T-cell (primary cell): ENCODE measurements around the gene ACAP3. TPM values are rescaled to one million over a fixed set of nuclear protein-coding genes. Genes with fewer than 3 reads are reported as not detected.

Experiments
- ATAC-seq, 4 experiments: fragments of 200-7000 bp in 3 of 4; fragments of 150-1000 bp in 1 of 4; cut with Tn5 transposase; replicated peaks in 1 of 4; 1 replicate in 3 of 4; 2 replicates in 1 of 4; pipeline ENCODE4 v1.10.0; 2021; ENCODE audit warnings: moderate library complexity in 3 of 4, mild to moderate bottlenecking in 2 of 4, moderate number of reproducible peaks in 1 of 4
- CTCF ChIA-PET, 2 donors: fragments of 300-600 bp; sonication (Branson Sonifier 250); formaldehyde crosslinking; loops; one replicate each; lab custom pipeline; 2022; ENCODE audit warnings: antibody characterized with exemption in 2 of 2; lab: Charles Lee
- POLR2A ChIA-PET, 2 donors: fragments of 300-600 bp; sonication (Branson Sonifier 250); formaldehyde crosslinking; loops; one replicate each; lab custom pipeline; 2022; ENCODE audit warnings: antibody characterized with exemption in 2 of 2; lab: Charles Lee
- DNase-seq, 35 experiments: peaks; one replicate each; pipeline versions ENCODE4 v3.0.0 to v3.0.0-alpha.2; 2013 to 2023
- H3K27ac ChIP-seq: one replicate; pipeline ENCODE4 v1.5.1; 2013; ENCODE audit warnings: low read length
- H3K27me3 ChIP-seq, 2 experiments: replicated peaks in 1 of 2; 1 replicate in 1 of 2; 2 replicates in 1 of 2; pipeline versions ENCODE4 v1.6.1 to v1.7.0; 2013; ENCODE audit warnings: low read length in 1 of 2, mixed read lengths in 1 of 2; ENCODE audit not compliant: control insufficient read depth in 2 of 2, insufficient read depth in 2 of 2; ENCODE audit errors: extremely low read depth in 1 of 2
- H3K36me3 ChIP-seq, 2 donors: 1 replicate in 1 of 2; 2 replicates in 1 of 2; pipeline versions ENCODE4 v1.6.1 to v1.7.0; 2013; ENCODE audit warnings: low read length in 1 of 2; ENCODE audit not compliant: control insufficient read depth in 2 of 2, insufficient read depth in 1 of 2; ENCODE audit errors: extremely low read depth in 1 of 2
- H3K4me1 ChIP-seq, 2 experiments: 1 replicate in 1 of 2; 2 replicates in 1 of 2; pipeline versions ENCODE4 v1.6.1 to v1.7.0; 2013; ENCODE audit warnings: low read length in 2 of 2, mixed read lengths in 1 of 2; ENCODE audit not compliant: insufficient read depth in 2 of 2, control insufficient read depth in 1 of 2; ENCODE audit errors: extremely low read depth in 1 of 2
- H3K4me3 ChIP-seq, 2 donors: 1 replicate in 1 of 2; 2 replicates in 1 of 2; pipeline versions ENCODE4 v1.5.1 to v1.7.0; 2013; ENCODE audit warnings: mild to moderate bottlenecking in 2 of 2, low read length in 1 of 2, moderate library complexity in 1 of 2; ENCODE audit not compliant: control insufficient read depth in 1 of 2; ENCODE audit errors: extremely low read depth in 1 of 2
- H3K9me3 ChIP-seq: 2 replicates; pipeline ENCODE4 v1.7.0; 2013
- H3K27ac Mint-ChIP-seq, 2 donors: one replicate each; pipeline ENCODE4 v1.8.0; 2020 to 2021; ENCODE audit warnings: mild to moderate bottlenecking in 2 of 2, mixed read lengths in 2 of 2
- H3K27me3 Mint-ChIP-seq, 2 donors: one replicate each; pipeline ENCODE4 v1.8.0; 2021 to 2022; ENCODE audit warnings: mixed read lengths in 2 of 2
- H3K36me3 Mint-ChIP-seq: one replicate; pipeline ENCODE4 v1.8.0; 2021; ENCODE audit warnings: mixed read lengths
- H3K4me1 Mint-ChIP-seq, 3 donors: one replicate each; pipeline ENCODE4 v1.8.0; 2020 to 2022; ENCODE audit warnings: mixed read lengths in 3 of 3, mild to moderate bottlenecking in 1 of 3
- H3K4me3 Mint-ChIP-seq, 3 donors: one replicate each; pipeline ENCODE4 v1.8.0; 2020 to 2022; ENCODE audit warnings: mild to moderate bottlenecking in 3 of 3, mixed read lengths in 3 of 3, moderate library complexity in 3 of 3
- H3K9me3 Mint-ChIP-seq, 3 donors: one replicate each; pipeline ENCODE4 v1.8.0; 2020 to 2022; ENCODE audit warnings: mixed read lengths in 3 of 3
- WGBS: methylation state at CpG from one replicate; pipeline ENCODE4 v1.1.5; 2013; ENCODE audit warnings: missing lambda C conversion rate; ENCODE audit not compliant: insufficient coverage; 5-methylcytosine and 5-hydroxymethylcytosine counted together
- total RNA-seq, 35 experiments: library from RNA in 6 of 35; stranded (reverse) in 6 of 35; fragments of 120-200 nt in 1 of 35; gene quantifications; one replicate each; pipeline versions ENCODE4 v1.2.1 to v1.2.4 and lab custom pipeline; 2013 to 2026

The ACAP3 gene
- total RNA-seq, 5 donors from 2014 or later (not counting 1 experiment from before 2014, with no cell fraction given): 63.0 to 107 (median 99.8) TPM

DNA sequence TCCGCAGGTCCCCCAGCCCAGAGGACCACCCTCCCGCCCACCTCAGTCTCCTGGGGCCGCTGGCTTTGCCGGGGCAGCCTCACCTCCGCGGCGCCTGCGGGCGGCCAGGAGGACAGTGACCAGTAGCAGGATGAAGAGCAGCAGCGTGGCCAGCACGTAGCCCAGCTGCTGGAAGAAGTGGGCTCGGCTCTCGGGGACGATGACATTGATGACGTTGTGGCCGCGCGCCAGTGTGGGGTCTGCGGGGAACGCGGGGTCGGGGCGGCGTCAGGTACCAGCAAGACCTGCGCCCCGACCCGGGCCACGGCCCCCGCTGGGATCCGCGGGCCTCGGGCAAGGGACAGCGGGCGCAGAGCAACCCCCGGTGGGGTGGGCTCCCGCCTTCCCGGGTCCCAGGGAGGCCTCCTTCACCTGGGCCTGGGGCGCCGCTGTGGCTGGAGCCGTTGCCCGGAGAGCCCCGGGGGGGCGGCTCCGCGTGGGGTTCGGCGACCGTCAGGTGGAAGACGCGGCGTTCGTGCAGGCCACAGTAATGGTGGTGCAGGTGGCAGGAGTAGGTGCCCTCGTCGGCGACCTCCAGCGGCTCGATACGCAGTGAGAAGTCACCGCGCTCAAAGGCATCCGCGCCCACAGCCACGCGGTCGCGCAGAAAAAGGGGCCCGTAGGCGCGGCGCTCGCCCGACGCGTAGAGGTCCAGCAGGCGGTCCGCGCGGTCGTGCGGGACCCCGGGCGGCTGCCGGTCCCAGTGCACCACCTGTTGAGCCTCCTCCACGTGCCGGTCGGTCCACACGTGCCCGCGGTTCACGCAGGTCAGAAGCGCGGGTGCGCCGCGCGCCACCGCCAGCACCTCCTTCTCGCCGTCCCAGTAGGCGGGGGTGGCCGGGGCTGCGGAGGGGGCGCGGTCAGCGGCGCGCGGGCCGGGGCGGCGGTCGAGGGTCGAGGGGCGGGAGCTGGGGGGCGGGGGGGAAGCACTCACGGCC, 46.8 kb upstream of the ACAP3 start:
- Mint-ChIP-seq H3K4me1 (peaks cover 17 to 30% (median 20%) of the 10 kb centered on the region in 3 donors), H3K27ac (no peak overlapping the region), H3K36me3 (no peaks in the 10 kb centered on the region), H3K9me3 (no peaks in the 10 kb centered on the region), H3K27me3 (peaks cover 7 to 31% of the 10 kb centered on the region in 2 donors), H3K4me3 (peak overlapping the region; percentile 31 to 51 (median 34))
- Histone ChIP-seq H3K36me3 (no peaks in the 10 kb centered on the region), H3K27ac (no peak overlapping the region), H3K27me3 (peaks cover 0 to 71% of the 10 kb centered on the region in 2 experiments), H3K9me3 (no peaks in the 10 kb centered on the region), H3K4me1 (peaks cover 11 to 56% of the 10 kb centered on the region in 2 experiments), H3K4me3 (peak overlapping the region in 1 of 2 donors; percentile 21)
- 14% methylated on average over 85 of the region's 116 CpGs for WGBS
- ChIA-PET POLR2A (no interaction called here), CTCF (no interaction called here)
- DNase-seq (peak in 3 of 35 experiments; percentile 35 to 55 (median 44)), ATAC-seq (peak; percentile 19 to 38 (median 30))

DNA sequence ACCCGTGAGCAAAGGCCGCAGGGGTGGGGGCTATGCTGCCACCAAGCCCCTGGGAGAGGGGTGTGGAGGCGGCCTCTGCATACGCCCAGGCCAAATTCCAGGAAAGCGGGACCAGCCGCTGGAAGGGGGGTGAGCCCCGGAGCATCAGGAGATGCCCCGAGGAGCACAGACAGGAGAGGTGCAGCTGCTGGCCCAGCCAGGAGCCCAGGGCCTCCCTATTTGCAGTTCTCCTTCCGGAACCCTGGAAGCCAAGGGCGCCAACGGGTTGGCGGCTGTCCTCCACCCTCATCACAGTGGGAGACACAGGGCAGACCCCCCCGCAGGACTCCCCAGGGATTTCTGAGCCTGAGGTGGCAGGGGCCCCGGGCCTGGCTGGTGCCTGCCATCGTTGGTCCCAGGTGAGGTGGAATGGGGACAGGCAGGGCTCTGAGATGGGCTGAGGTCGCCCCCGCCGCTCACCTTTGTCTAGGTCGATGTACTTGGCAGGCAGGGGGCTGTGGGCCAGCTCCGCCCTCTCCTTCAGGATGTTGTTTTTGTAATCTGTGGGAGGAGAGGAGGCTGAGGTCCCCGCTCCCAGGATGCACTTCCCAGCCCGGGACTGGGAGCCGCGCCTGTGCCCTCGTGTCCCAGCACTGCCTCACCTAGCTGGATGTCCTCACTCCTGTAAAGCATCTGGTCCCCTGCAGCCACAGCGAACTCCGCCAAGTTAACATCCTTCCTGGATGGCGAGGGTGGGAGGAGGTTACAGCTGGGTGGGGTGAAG, 45.8 kb upstream of the ACAP3 start:
- peaks cover 5 to 47% of the 10 kb centered on the region in 2 experiments for H3K4me1 ChIP-seq
- no peaks in the 10 kb centered on the region for H3K9me3 ChIP-seq
- no peaks in the 10 kb centered on the region for H3K9me3 Mint-ChIP-seq
- peaks cover 0 to 61% of the 10 kb centered on the region in 2 experiments for H3K27me3 ChIP-seq
- no peak overlapping the region for H3K27ac ChIP-seq
- POLR2A ChIA-PET: no interaction called here
- ATAC-seq (no peak), DNase-seq (no peak)
- no peak overlapping the region for H3K27ac Mint-ChIP-seq
- no peak overlapping the region for H3K4me3 ChIP-seq
- H3K4me3 Mint-ChIP-seq: peak overlapping the region in 1 of 3 donors; percentile 51
- CTCF ChIA-PET: no interaction called here
- 30% methylated on average over 21 of the region's 28 CpGs for WGBS
- H3K36me3 ChIP-seq: no peaks in the 10 kb centered on the region
- peaks cover 11 to 22% (median 12%) of the 10 kb centered on the region in 3 donors for H3K4me1 Mint-ChIP-seq
- H3K36me3 Mint-ChIP-seq: no peaks in the 10 kb centered on the region
- H3K27me3 Mint-ChIP-seq: peaks cover 7 to 28% of the 10 kb centered on the region in 2 donors

DNA sequence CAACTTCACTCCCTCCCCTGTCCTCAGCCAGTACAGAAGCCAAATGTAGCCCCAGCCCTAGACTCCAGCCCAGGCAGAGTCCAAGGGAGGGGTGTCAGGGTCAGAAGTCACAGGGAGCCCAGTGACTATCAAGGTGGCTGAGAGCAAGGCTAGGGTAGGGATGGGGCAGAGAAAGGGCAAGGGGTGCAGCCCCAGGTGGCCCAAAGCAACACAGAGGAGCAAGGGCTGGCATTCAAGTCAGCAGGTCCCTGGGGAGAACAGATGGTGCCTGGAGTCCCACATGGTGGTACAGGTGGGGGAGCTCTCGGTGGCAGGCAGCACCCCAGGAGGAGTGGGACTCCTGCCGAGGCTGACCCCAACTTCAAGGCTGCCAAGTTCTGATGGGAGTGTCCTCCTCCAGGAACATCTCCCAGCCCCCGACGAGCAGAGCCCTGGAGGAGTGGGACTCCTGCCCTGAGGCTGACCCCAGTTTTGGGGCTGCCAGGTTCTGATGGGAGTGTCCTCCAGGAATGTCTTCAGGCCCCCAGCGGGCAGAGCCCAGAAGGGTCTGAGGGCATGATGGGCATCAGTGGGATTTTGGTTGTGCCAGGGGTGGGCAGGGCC, 45.2 kb upstream of the ACAP3 start:
- ATAC-seq: no peak
- H3K9me3 Mint-ChIP-seq: no peaks in the 10 kb centered on the region

DNA sequence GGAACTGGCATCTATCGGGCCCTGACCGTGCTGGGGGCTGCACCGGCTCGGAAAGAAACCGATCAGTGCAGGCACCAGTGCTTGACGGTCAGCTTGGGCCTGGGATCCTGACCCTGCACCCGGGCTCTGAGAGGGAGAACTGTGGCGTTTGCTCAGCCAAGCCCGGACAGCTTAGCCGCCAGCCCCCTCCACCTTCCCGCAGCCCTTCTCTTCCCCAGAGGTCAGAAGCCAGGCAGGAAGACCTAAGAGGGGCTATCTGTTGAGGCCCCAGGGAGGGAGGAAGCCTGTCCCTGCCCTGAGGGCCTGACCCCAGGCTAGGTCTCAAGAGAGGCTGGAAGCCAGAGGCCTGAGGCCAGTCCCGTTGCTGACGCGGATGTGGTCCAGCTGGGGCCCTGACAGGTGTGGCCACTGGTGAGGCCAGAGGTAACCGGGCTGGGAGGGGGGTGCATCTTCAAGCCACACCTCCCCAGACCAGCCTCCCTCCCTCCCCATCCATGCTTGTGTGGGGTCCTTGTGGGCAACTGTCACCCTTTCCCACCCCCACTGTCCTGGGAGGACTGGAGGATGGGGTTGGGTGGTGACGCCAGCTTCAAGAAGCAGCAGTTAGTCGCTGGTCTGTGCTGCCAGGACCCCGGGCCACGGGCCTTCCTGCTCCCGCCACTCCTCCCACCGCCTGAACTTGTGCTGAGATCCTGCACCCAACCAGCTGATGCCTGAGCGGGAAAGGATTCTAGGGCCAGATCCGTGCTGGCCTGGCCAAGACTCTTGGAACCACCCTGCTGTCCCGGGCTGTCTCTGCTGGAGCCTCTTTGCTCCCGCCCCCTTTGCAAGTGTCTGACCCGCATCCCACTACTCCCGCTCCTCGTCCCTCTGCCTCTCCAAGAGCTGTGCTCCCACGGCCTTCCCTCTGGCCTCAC, 44.0 kb upstream of the ACAP3 start:
- POLR2A ChIA-PET: no interaction called here
- peak overlapping the region; percentile 52 to 68 (median 62) for H3K4me3 Mint-ChIP-seq
- peaks cover 7 to 20% of the 10 kb centered on the region in 2 donors for H3K27me3 Mint-ChIP-seq
- DNase-seq (no peak), ATAC-seq (no peak)
- peaks cover 0 to 43% of the 10 kb centered on the region in 2 experiments for H3K27me3 ChIP-seq
- CTCF ChIA-PET: interaction anchor here in 1 of 2 donors (0.6 kb wide), 1 partner anchor 213 kb away, joined by 3 read pairs; no protein-coding TSS in a partner anchor
- peaks cover 24 to 36% (median 25%) of the 10 kb centered on the region in 3 donors for H3K4me1 Mint-ChIP-seq
- H3K4me3 ChIP-seq: no peak overlapping the region
- H3K9me3 ChIP-seq: no peaks in the 10 kb centered on the region
- H3K27ac ChIP-seq: no peak overlapping the region
- H3K36me3 ChIP-seq: no peaks in the 10 kb centered on the region
- peak overlapping the region; percentile 44 to 52 for H3K27ac Mint-ChIP-seq
- H3K9me3 Mint-ChIP-seq: no peaks in the 10 kb centered on the region
- H3K36me3 Mint-ChIP-seq: no peaks in the 10 kb centered on the region
- WGBS: 89% methylated on average over 20 of the region's 29 CpGs
- peaks cover 6 to 53% of the 10 kb centered on the region in 2 experiments for H3K4me1 ChIP-seq

More for the DNA sequence above, 45.2 kb upstream of the ACAP3 start:
- Mint-ChIP-seq H3K27ac (peak overlapping the region in 1 of 2 donors; percentile 52), H3K36me3 (no peaks in the 10 kb centered on the region), H3K4me3 (peak overlapping the region; percentile 3 to 68 (median 52)), H3K4me1 (peaks cover 14 to 25% (median 14%) of the 10 kb centered on the region in 3 donors), H3K27me3 (peaks cover 7 to 27% of the 10 kb centered on the region in 2 donors)
- peaks cover 0 to 55% of the 10 kb centered on the region in 2 experiments for H3K27me3 ChIP-seq
- DNase-seq: no peak
- no peaks in the 10 kb centered on the region for H3K36me3 ChIP-seq
- POLR2A ChIA-PET: no interaction called here
- H3K4me3 ChIP-seq: no peak overlapping the region
- peaks cover 4 to 46% of the 10 kb centered on the region in 2 experiments for H3K4me1 ChIP-seq
- CTCF ChIA-PET: no interaction called here
- H3K9me3 ChIP-seq: no peaks in the 10 kb centered on the region
- no peak overlapping the region for H3K27ac ChIP-seq
- WGBS: 70% methylated on average over 2 of the region's 5 CpGs

DNA sequence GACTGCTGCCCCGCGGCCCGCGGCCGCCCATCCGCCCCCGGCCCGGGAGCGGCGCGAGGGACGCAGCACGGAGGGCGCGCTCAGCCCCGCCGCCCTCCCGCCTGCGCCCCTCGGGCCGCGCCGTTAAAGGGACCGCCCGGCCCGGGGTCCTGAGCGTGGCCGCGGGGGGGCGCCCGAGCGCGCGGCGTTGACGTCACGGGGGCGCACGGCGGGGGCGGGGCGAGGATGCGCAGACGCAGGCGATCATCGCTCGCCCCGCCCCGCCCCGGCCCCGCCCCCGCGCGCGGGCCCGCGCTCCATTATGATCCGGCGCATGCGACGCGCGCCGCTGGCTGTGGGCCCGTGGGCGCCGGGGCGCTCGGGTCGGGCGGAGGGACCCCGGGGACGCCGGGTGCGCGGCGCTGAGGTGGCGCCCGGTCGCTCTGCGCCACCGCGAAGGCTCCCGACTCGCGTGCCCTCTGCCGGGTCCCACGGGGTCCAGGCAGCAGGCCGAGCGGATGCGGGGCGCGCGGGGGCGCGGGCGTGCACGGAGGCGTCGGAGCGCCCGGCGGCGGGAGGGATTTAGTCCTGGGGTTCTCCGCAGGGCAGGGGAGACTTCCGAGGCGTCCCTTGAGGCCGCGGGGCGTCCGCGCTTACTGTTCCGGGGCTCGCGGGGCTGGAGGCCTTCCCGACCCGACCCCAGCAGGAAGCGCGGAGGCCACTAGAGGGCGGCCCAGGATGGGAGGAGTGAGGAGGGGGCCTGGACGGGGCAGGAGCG, 41.7 kb upstream of the ACAP3 start, which contains the start of gene DVL1:
Gene DVL1 (minus strand): TSS at position 163 of the 757 bp plus-strand sequence. CDS start 353 bp downstream, outside the sequence.
- H3K4me3 ChIP-seq: peak within 1 kb of the TSS; percentile 56 to 68
- CTCF ChIA-PET: no interaction called here

More for the DNA sequence above, 41.7 kb upstream of the ACAP3 start, which contains the start of gene DVL1:
- Mint-ChIP-seq H3K27me3 (peaks cover 7 to 20% of the 10 kb centered on the region in 2 donors), H3K4me3 (peak within 1 kb of the TSS; percentile 66 to 76 (median 73)), H3K27ac (peak within 1 kb of the TSS in 1 of 2 donors; percentile 28), H3K36me3 (no peaks in the 10 kb centered on the region), H3K9me3 (no peaks in the 10 kb centered on the region), H3K4me1 (peaks cover 28 to 43% (median 30%) of the 10 kb centered on the region in 3 donors)
- H3K27ac ChIP-seq: no peak within 1 kb of the TSS
- DNase-seq (peak; percentile 29 to 88 (median 62)), ATAC-seq (peak; percentile 83 to 87 (median 84))
- H3K36me3 ChIP-seq: no peaks in the 10 kb centered on the region
- H3K27me3 ChIP-seq: peaks cover 0 to 32% of the 10 kb centered on the region in 2 experiments
- no peaks in the 10 kb centered on the region for H3K9me3 ChIP-seq
- under 1% methylated on average over 94 of the region's 122 CpGs for WGBS
- POLR2A ChIA-PET: no interaction called here
- peaks cover 4 to 64% of the 10 kb centered on the region in 2 experiments for H3K4me1 ChIP-seq
